Panc1 (cell line): Measurements from ENCODE around the gene INF2.

Experiments used
- POLR2AphosphoS5 ChIP-seq: IDR thresholded peaks from 2 replicates; pipeline ENCODE4 v1.6.1; 2012; ENCODE audit warnings: mild to moderate bottlenecking, low read depth, low read length, moderate library complexity
- TF ChIP-seq, protein P1 (sequence below): fragments of 450-650 bp; IDR thresholded peaks from 2 replicates; pipeline ENCODE4 v1.5.1; 2017; ENCODE audit warnings: mild to moderate bottlenecking
- TF ChIP-seq, protein P2 (sequence below), 2 experiments: IDR thresholded peaks; 2 replicates each; pipeline ENCODE4 v1.6.1; 2011 to 2012; ENCODE audit warnings: low read depth in 2 of 2, control low read depth in 1 of 2, low read length in 1 of 2, mild to moderate bottlenecking in 1 of 2, moderate library complexity in 1 of 2; ENCODE audit not compliant: insufficient read depth in 1 of 2

DNA sequence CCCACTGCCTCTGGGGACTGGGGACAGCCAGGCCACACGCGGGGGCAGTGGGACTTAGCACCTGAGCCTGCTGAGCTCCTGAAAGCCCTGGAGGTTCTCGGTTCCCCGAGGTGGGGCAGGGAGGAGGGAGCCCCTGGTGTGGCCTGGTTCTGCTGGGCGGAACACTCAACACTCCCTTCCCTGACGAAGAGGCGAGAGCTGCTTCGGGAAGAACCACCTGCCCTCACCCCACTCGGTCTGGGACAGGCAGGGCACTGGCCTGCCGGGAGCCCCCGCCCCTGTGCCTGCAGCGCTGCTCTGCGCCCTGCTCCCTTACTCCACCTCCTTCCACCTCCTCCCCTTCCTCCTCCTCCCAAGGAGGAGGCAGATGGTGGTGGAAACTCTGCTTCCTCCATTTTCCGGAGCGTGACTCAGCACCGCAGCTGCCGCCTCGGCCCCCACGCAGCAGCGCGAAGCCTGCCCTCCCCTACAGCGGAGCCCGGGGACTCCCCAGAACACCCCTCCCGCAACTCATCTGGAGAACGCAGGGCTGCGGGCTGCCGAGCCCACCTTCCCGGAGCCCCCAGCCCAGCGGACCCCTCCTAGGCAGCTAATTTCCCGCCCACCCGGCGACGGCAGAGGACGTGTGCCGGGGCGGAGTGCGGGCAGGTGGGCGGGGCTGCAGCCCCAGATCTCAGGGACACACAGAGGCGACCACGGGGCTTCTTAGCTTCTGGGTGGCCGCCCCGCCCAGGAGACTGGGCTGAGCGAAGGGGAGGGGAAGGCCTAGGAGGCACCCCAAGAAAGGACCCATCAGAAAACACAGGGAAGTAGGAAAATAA, 11.7 kb upstream of the INF2 start:
- TF ChIP-seq, protein P1, sequence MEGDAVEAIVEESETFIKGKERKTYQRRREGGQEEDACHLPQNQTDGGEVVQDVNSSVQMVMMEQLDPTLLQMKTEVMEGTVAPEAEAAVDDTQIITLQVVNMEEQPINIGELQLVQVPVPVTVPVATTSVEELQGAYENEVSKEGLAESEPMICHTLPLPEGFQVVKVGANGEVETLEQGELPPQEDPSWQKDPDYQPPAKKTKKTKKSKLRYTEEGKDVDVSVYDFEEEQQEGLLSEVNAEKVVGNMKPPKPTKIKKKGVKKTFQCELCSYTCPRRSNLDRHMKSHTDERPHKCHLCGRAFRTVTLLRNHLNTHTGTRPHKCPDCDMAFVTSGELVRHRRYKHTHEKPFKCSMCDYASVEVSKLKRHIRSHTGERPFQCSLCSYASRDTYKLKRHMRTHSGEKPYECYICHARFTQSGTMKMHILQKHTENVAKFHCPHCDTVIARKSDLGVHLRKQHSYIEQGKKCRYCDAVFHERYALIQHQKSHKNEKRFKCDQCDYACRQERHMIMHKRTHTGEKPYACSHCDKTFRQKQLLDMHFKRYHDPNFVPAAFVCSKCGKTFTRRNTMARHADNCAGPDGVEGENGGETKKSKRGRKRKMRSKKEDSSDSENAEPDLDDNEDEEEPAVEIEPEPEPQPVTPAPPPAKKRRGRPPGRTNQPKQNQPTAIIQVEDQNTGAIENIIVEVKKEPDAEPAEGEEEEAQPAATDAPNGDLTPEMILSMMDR, result no peak
- peak; percentile 56; the same call in 1 of the 2 replicates for TF ChIP-seq POLR2AphosphoS5
- TF ChIP-seq, protein P2, sequence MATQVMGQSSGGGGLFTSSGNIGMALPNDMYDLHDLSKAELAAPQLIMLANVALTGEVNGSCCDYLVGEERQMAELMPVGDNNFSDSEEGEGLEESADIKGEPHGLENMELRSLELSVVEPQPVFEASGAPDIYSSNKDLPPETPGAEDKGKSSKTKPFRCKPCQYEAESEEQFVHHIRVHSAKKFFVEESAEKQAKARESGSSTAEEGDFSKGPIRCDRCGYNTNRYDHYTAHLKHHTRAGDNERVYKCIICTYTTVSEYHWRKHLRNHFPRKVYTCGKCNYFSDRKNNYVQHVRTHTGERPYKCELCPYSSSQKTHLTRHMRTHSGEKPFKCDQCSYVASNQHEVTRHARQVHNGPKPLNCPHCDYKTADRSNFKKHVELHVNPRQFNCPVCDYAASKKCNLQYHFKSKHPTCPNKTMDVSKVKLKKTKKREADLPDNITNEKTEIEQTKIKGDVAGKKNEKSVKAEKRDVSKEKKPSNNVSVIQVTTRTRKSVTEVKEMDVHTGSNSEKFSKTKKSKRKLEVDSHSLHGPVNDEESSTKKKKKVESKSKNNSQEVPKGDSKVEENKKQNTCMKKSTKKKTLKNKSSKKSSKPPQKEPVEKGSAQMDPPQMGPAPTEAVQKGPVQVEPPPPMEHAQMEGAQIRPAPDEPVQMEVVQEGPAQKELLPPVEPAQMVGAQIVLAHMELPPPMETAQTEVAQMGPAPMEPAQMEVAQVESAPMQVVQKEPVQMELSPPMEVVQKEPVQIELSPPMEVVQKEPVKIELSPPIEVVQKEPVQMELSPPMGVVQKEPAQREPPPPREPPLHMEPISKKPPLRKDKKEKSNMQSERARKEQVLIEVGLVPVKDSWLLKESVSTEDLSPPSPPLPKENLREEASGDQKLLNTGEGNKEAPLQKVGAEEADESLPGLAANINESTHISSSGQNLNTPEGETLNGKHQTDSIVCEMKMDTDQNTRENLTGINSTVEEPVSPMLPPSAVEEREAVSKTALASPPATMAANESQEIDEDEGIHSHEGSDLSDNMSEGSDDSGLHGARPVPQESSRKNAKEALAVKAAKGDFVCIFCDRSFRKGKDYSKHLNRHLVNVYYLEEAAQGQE (IDR thresholded peaks at IDR 0.05; ENCODE audit: insufficient read depth in 1 of 2, low read depth in 2 of 2, low read length in 1 of 2), result no peak
